Measurements from ENCODE around the gene SAP25. TPM values are rescaled to one million over a fixed set of nuclear protein-coding genes. Genes with fewer than 3 reads are reported as not detected.

Gene SAP25
- total and polyA plus RNA-seq, 4 donors: 0.33 to 0.84 (median 0.56) TPM; not detected in 1

GRCh38 chr7:100545360-100546128 is 28.2 kb downstream of the SAP25 start:
- TF ChIP-seq EGR1 (IDR thresholded peaks at IDR 0.05; ENCODE audit: low read depth in 2 of 2) (no peak), FOXA1 (IDR thresholded peaks at IDR 0.05) (peak; percentile 53), TAF1 (conservative IDR thresholded peaks at IDR 0.05) (no peak), REST (IDR thresholded peaks at IDR 0.05) (peak; percentile 27), SP1 (IDR thresholded peaks at IDR 0.05) (peak; percentile 74), ATF3 (IDR thresholded peaks at IDR 0.05) (peak; percentile 24), MAX (IDR thresholded peaks at IDR 0.05) (no peak), RAD21 (IDR thresholded peaks at IDR 0.05) (peak in 1 of 2 donors; percentile 7), JUND (IDR thresholded peaks at IDR 0.05) (peak; percentile 78 to 85), FOXA2 (IDR thresholded peaks at IDR 0.05) (peak; percentile 68), YY1 (IDR thresholded peaks at IDR 0.05) (peak; percentile 1)
- Histone ChIP-seq H3K36me3 (ENCODE audit: control insufficient read depth in 4 of 4, insufficient read depth in 3 of 4, low read depth in 1 of 4, low read length in 3 of 4) (peaks cover 0 to 15% (median 4%) of the 10 kb centered on the region in 4 donors), H3K4me1 (ENCODE audit: control insufficient read depth in 4 of 4, insufficient read depth in 4 of 4, low read length in 3 of 4) (peaks cover 18 to 75% (median 68%) of the 10 kb centered on the region in 4 donors), H3K9me3 (ENCODE audit: control insufficient read depth in 4 of 4, low read length in 3 of 4) (no peaks in the 10 kb centered on the region), H3K9ac (ENCODE audit: low read depth in 1 of 2, low read length in 2 of 2) (peak overlapping the region; percentile 17 to 21), H3K27me3 (ENCODE audit: control insufficient read depth in 4 of 4, insufficient read depth in 4 of 4, low read length in 3 of 4) (no peaks in the 10 kb centered on the region), H3K4me3 (ENCODE audit: low read depth in 1 of 3, low read length in 3 of 3) (no peak overlapping the region), H3K27ac (ENCODE audit: low read depth in 1 of 2, low read length in 2 of 2) (peak overlapping the region; percentile 89 to 92)
- WGBS: 16% methylated on average over 3 of the region's 3 CpGs
- no peak for DNase-seq (ENCODE audit: low spot score)

GRCh38 chr7:100544967-100545359 is 28.7 kb downstream of the SAP25 start:
- peak overlapping the region; percentile 17 to 21 for H3K9ac ChIP-seq (ENCODE audit: low read depth in 1 of 2, low read length in 2 of 2)
- no peaks in the 10 kb centered on the region for H3K27me3 ChIP-seq (ENCODE audit: control insufficient read depth in 4 of 4, insufficient read depth in 4 of 4, low read length in 3 of 4)
- no peak overlapping the region for H3K4me3 ChIP-seq (ENCODE audit: low read depth in 1 of 3, low read length in 3 of 3)
- no peaks in the 10 kb centered on the region for H3K9me3 ChIP-seq (ENCODE audit: control insufficient read depth in 4 of 4, low read length in 3 of 4)
- peaks cover 0 to 12% (median 0%) of the 10 kb centered on the region in 4 donors for H3K36me3 ChIP-seq (ENCODE audit: control insufficient read depth in 4 of 4, insufficient read depth in 3 of 4, low read depth in 1 of 4, low read length in 3 of 4)
- H3K27ac ChIP-seq (ENCODE audit: low read depth in 1 of 2, low read length in 2 of 2): peak overlapping the region; percentile 89 to 92
- DNase-seq (ENCODE audit: low spot score): no peak
- WGBS: 13% methylated on average over 1 of the region's 1 CpG
- H3K4me1 ChIP-seq (ENCODE audit: control insufficient read depth in 4 of 4, insufficient read depth in 4 of 4, low read length in 3 of 4): peaks cover 18 to 76% (median 70%) of the 10 kb centered on the region in 4 donors
- no peak for TF ChIP-seq GABPA (IDR thresholded peaks at IDR 0.05 in 1 of 2, conservative IDR thresholded peaks at IDR 0.05 in 1 of 2)
- peak; percentile 78 for TF ChIP-seq MAX (IDR thresholded peaks at IDR 0.05)
- TF ChIP-seq EGR1 (IDR thresholded peaks at IDR 0.05; ENCODE audit: low read depth in 2 of 2): peak in 1 of 2 donors; percentile 53
- peak in 1 of 2 donors; percentile 41 for TF ChIP-seq JUND (IDR thresholded peaks at IDR 0.05)
- TF ChIP-seq RXRA (IDR thresholded peaks at IDR 0.05): peak; percentile 25 to 71
- peak in 1 of 2 donors; percentile 36 for TF ChIP-seq RAD21 (IDR thresholded peaks at IDR 0.05)
- peak; percentile 25 for TF ChIP-seq FOXA2 (IDR thresholded peaks at IDR 0.05)
- peak; percentile 8 for TF ChIP-seq YY1 (IDR thresholded peaks at IDR 0.05)
- peak; percentile 13 for TF ChIP-seq REST (IDR thresholded peaks at IDR 0.05)
- peak; percentile 74 for TF ChIP-seq SP1 (IDR thresholded peaks at IDR 0.05)
- peak; percentile 48 for TF ChIP-seq ATF3 (IDR thresholded peaks at IDR 0.05)
- no peak for TF ChIP-seq CTCF (IDR thresholded peaks at IDR 0.05; ENCODE audit: low read depth, low read length, missing input control)
- TF ChIP-seq ZBTB33 (IDR thresholded peaks at IDR 0.05): no peak
- no peak for TF ChIP-seq TAF1 (conservative IDR thresholded peaks at IDR 0.05)
- TF ChIP-seq HNF4A (conservative IDR thresholded peaks at IDR 0.05): peak; percentile 53 to 58
- no peak for TF ChIP-seq HNF4G (IDR thresholded peaks at IDR 0.05)
- TF ChIP-seq FOXA1 (IDR thresholded peaks at IDR 0.05): no peak
